Osteocyte (in vitro differentiated cells): ENCODE measurements around the gene MGST2. TPM values are rescaled to one million over a fixed set of nuclear protein-coding genes. Genes with fewer than 3 reads are reported as not detected.

Experiments used
- DNase-seq: peaks from one replicate; pipeline ENCODE4 v3.0.0; 2021; ENCODE audit warnings: mixed read lengths; ENCODE audit not compliant: unreplicated experiment; ENCODE audit errors: extremely low spot score
- H3K27ac Mint-ChIP-seq: one replicate; pipeline ENCODE4 v1.8.0; 2021; ENCODE audit warnings: mild to moderate bottlenecking, mixed read lengths; ENCODE audit not compliant: unreplicated experiment
- H3K27me3 Mint-ChIP-seq: one replicate; pipeline ENCODE4 v1.8.0; 2021; ENCODE audit warnings: mixed read lengths; ENCODE audit not compliant: unreplicated experiment
- H3K36me3 Mint-ChIP-seq: one replicate; pipeline ENCODE4 v1.8.0; 2021; ENCODE audit warnings: mixed read lengths; ENCODE audit not compliant: unreplicated experiment
- H3K4me1 Mint-ChIP-seq: one replicate; pipeline ENCODE4 v1.8.0; 2021; ENCODE audit warnings: mixed read lengths; ENCODE audit not compliant: unreplicated experiment
- H3K4me3 Mint-ChIP-seq: one replicate; pipeline ENCODE4 v1.8.0; 2021; ENCODE audit warnings: mild to moderate bottlenecking, moderate library complexity, mixed read lengths; ENCODE audit not compliant: unreplicated experiment
- H3K9me3 Mint-ChIP-seq: one replicate; pipeline ENCODE4 v1.8.0; 2021; ENCODE audit warnings: mixed read lengths; ENCODE audit not compliant: unreplicated experiment
- CTCF ChIP-seq: fragments of 200-600 bp; sonication (generic); IDR thresholded peaks from 2 replicates; pipeline ENCODE4 v1.5.0; 2021; ENCODE audit warnings: antibody characterized with exemption, mild to moderate bottlenecking, moderate library complexity
- total RNA-seq: library from RNA; stranded (reverse); gene quantifications from 2 replicates; pipeline ENCODE4 v1.2.1, GENCODE V29; 2021

MGST2 gene
- total RNA-seq, 1 donor from 2014 or later, result 29.9 TPM

GRCh38 chr4:139736661-139737060 is 71.0 kb downstream of the MGST2 start:
- Mint-ChIP-seq H3K27me3 (no peaks in the 10 kb centered on the region), H3K36me3 (no peaks in the 10 kb centered on the region), H3K4me3 (no peak overlapping the region), H3K4me1 (peaks cover 16% of the 10 kb centered on the region), H3K27ac (no peak overlapping the region), H3K9me3 (no peaks in the 10 kb centered on the region)
- DNase-seq, result no peak
- TF ChIP-seq CTCF, result no peak

GRCh38 chr4:139738846-139739613 is 73.4 kb downstream of the MGST2 start:
- Mint-ChIP-seq H3K27ac (no peak overlapping the region), H3K27me3 (no peaks in the 10 kb centered on the region), H3K4me1 (peaks cover 15% of the 10 kb centered on the region), H3K4me3 (no peak overlapping the region), H3K9me3 (no peaks in the 10 kb centered on the region), H3K36me3 (no peaks in the 10 kb centered on the region)
- DNase-seq, result peak; percentile 19
- TF ChIP-seq CTCF, result no peak

- DNase-seq, result peak; percentile 34
- Mint-ChIP-seq H3K4me1 (peaks cover 5% of the 10 kb centered on the region), H3K4me3 (no peak overlapping the region), H3K27me3 (no peaks in the 10 kb centered on the region), H3K9me3 (no peaks in the 10 kb centered on the region), H3K27ac (no peak overlapping the region), H3K36me3 (no peaks in the 10 kb centered on the region)
- TF ChIP-seq CTCF, result no peak
Measured at GRCh38 chr4:139740121-139740520, 74.5 kb downstream of the MGST2 start.

GRCh38 chr4:139740531-139741041 is 75.0 kb downstream of the MGST2 start:
- peak; percentile 67 for DNase-seq

More at GRCh38 chr4:139740531-139741041, 75.0 kb downstream of the MGST2 start:
- H3K4me1 Mint-ChIP-seq, result peaks cover 4% of the 10 kb centered on the region
- no peaks in the 10 kb centered on the region for H3K9me3 Mint-ChIP-seq
- no peak for TF ChIP-seq CTCF
- H3K36me3 Mint-ChIP-seq, result no peaks in the 10 kb centered on the region
- H3K27me3 Mint-ChIP-seq, result no peaks in the 10 kb centered on the region
- H3K27ac Mint-ChIP-seq, result no peak overlapping the region
- H3K4me3 Mint-ChIP-seq, result no peak overlapping the region
